Endothelial cell (in vitro differentiated cells): ENCODE measurements around the gene MCM9. TPM values are rescaled to one million over a fixed set of nuclear protein-coding genes. Genes with fewer than 3 reads are reported as not detected.

Experiments
- DNase-seq: peaks from one replicate; pipeline ENCODE4 v3.0.0; 2021; ENCODE audit warnings: low spot score
- H3K27ac Mint-ChIP-seq: one replicate; pipeline ENCODE4 v1.8.0; 2021; ENCODE audit warnings: mixed read lengths, inconsistent platforms; ENCODE audit not compliant: unreplicated experiment
- H3K27me3 Mint-ChIP-seq: one replicate; pipeline ENCODE4 v1.8.0; 2021; ENCODE audit warnings: mild to moderate bottlenecking, moderate library complexity, mixed read lengths, inconsistent platforms; ENCODE audit not compliant: unreplicated experiment
- H3K36me3 Mint-ChIP-seq: one replicate; pipeline ENCODE4 v1.8.0; 2021; ENCODE audit warnings: mild to moderate bottlenecking, low read depth, mixed read lengths, inconsistent platforms; ENCODE audit not compliant: unreplicated experiment
- H3K4me1 Mint-ChIP-seq: one replicate; pipeline ENCODE4 v1.8.0; 2021; ENCODE audit warnings: mild to moderate bottlenecking, mixed read lengths, inconsistent platforms; ENCODE audit not compliant: unreplicated experiment
- H3K4me3 Mint-ChIP-seq: one replicate; pipeline ENCODE4 v1.8.0; 2021; ENCODE audit warnings: mild to moderate bottlenecking, mixed read lengths, inconsistent platforms; ENCODE audit not compliant: unreplicated experiment
- H3K9me3 Mint-ChIP-seq: one replicate; pipeline ENCODE4 v1.8.0; 2021; ENCODE audit warnings: mixed read lengths, inconsistent platforms; ENCODE audit not compliant: unreplicated experiment
- total RNA-seq: library from RNA; stranded (reverse); fragmentation: NEBNext Ultra II Directional; extraction: Animal tissue kit (Norgen Biotek cat#: 25700); gene quantifications from one replicate; pipeline ENCODE4 v1.2.1, GENCODE V29; 2021; ENCODE audit not compliant: unreplicated experiment
- TF ChIP-seq, protein P1 (sequence below): fragments of 200-600 bp; sonication (generic); IDR thresholded peaks from one replicate; pipeline ENCODE4 v1.5.0; 2021; ENCODE audit warnings: antibody characterized with exemption; ENCODE audit not compliant: unreplicated experiment

The MCM9 gene
- total RNA-seq, 1 donor from 2014 or later, result 12.8 TPM

DNA sequence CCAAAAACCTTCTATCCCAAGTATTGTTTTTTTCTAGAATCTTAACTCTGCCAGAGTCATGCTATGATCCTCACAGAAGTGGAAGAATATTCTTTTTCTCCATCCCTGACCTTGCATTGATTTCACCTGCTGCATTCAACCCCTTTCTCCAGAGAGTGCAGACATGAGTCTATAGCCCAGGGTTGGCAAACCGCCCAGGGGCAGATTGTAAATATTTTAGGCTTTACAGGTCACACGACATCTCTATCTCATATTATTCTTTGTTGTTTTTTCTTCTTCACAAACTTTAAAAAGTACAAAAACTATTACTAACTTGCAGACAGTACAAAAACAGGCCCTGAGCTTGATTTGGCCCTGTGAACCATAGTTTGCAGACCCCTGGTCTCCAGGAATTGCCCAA, 153.1 kb downstream of the MCM9 start:
- Mint-ChIP-seq H3K36me3 (no peaks in the 10 kb centered on the region), H3K9me3 (no peaks in the 10 kb centered on the region), H3K27me3 (peaks cover 2% of the 10 kb centered on the region), H3K27ac (no peak overlapping the region), H3K4me1 (peaks cover 35% of the 10 kb centered on the region), H3K4me3 (no peak overlapping the region)
- TF ChIP-seq, protein P1, sequence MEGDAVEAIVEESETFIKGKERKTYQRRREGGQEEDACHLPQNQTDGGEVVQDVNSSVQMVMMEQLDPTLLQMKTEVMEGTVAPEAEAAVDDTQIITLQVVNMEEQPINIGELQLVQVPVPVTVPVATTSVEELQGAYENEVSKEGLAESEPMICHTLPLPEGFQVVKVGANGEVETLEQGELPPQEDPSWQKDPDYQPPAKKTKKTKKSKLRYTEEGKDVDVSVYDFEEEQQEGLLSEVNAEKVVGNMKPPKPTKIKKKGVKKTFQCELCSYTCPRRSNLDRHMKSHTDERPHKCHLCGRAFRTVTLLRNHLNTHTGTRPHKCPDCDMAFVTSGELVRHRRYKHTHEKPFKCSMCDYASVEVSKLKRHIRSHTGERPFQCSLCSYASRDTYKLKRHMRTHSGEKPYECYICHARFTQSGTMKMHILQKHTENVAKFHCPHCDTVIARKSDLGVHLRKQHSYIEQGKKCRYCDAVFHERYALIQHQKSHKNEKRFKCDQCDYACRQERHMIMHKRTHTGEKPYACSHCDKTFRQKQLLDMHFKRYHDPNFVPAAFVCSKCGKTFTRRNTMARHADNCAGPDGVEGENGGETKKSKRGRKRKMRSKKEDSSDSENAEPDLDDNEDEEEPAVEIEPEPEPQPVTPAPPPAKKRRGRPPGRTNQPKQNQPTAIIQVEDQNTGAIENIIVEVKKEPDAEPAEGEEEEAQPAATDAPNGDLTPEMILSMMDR, result no peak
- no peak for DNase-seq

- TF ChIP-seq, protein P1, result no peak
- Mint-ChIP-seq H3K36me3 (no peaks in the 10 kb centered on the region), H3K27ac (peak overlapping the region; percentile 33), H3K4me3 (no peak overlapping the region), H3K27me3 (peaks cover 2% of the 10 kb centered on the region), H3K9me3 (no peaks in the 10 kb centered on the region), H3K4me1 (peaks cover 40% of the 10 kb centered on the region)
- no peak for DNase-seq
Observed at GRCh38 chr6:118780668-118781067, 154.3 kb downstream of the MCM9 start.

DNA sequence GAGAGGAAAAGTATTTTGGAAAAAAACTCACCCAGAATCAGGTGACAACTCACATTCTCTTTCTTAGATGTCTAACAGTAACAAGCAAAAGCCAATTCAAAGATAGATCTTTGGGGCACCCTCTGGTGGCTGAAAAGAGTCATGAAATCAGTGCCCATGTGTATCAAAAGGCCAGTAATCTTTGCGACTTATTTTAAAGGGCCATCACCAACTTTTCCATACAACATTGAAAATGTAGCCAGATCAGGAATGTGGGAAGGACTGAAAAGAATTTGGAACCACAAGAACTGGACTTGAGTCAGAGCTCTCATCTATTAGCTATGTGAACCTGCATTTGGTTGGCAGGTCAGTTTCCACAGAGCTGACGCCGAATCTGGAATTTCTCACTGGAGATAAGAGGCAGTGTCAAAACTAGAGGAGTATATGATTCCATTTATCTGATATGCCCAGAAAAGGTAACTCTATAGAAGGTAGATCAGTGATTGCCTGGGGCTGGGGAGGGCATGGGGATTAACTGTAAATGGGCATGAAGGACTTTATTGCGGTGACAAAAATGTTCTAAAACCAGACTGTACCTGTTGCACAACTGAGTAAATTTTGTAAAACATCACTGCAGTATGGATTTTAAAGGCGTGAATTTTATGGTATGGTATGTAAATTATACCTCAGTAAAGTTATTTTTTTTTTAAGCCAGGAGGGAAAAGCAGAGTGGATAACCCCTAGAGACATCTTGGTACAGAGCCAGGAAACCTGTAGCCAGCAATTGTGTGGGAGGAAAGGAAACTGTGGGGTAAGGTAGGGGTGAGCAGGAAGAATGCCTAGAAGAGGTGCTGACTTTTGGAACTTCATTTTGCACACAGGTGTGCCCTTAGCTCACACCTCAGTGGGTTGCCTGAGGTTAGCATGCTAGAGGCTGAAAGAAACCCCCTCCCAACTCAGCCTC, 158.1 kb downstream of the MCM9 start:
- Mint-ChIP-seq H3K27ac (no peak overlapping the region), H3K4me1 (peaks cover 26% of the 10 kb centered on the region), H3K4me3 (no peak overlapping the region), H3K27me3 (no peaks in the 10 kb centered on the region), H3K36me3 (no peaks in the 10 kb centered on the region), H3K9me3 (no peaks in the 10 kb centered on the region)
- TF ChIP-seq, protein P1, result peak; percentile 74
- peak; percentile 55 for DNase-seq

DNA sequence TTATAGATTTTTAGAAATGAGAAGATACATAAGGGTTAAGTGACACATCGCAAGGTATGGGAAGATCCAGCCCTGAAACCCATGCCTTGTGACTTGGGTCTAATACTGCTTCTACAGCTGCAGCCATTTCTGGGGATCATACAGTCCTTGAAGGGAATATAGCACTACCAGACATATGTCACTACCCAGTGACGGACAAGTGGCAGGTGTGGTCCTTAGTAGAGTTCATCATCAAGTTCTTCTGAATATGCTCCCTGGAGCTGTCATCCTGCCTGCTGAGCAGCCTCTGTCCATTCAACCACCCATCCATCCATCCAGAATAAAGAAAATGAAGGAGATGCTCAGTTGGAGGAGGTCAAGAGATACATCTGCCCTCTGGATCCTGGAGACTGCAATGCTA, 159.6 kb downstream of the MCM9 start:
- DNase-seq, result no peak
- no peak overlapping the region for H3K4me3 Mint-ChIP-seq
- no peak overlapping the region for H3K27ac Mint-ChIP-seq
- H3K4me1 Mint-ChIP-seq, result peaks cover 20% of the 10 kb centered on the region
- H3K36me3 Mint-ChIP-seq, result no peaks in the 10 kb centered on the region
- no peaks in the 10 kb centered on the region for H3K27me3 Mint-ChIP-seq
- TF ChIP-seq, protein P1, result no peak
- no peaks in the 10 kb centered on the region for H3K9me3 Mint-ChIP-seq

DNA sequence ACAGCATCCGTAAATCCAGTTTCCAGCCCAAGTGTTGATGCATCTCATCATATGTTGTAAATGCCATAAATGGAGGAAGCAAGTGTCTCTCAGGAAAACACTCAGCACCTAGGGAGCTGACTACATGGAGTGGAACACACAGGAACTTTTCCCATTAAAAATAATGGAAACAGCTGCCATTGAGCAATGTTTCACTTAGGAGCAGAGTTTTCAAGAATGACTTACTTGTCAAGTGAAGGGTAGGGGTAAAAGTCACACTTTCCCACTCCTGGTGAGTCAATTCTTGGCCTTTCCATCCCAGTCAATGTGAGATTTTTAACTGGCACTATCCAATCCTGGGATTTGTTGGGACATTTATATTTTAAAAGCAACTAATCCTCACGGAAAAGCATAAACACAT, 160.4 kb downstream of the MCM9 start:
- Mint-ChIP-seq H3K4me3 (no peak overlapping the region), H3K27me3 (no peaks in the 10 kb centered on the region), H3K4me1 (peaks cover 15% of the 10 kb centered on the region), H3K36me3 (no peaks in the 10 kb centered on the region), H3K27ac (no peak overlapping the region), H3K9me3 (no peaks in the 10 kb centered on the region)
- no peak for DNase-seq
- TF ChIP-seq, protein P1, result no peak
